ENCODE measurements around the gene SSTR4. TPM values are rescaled to one million over a fixed set of nuclear protein-coding genes. Genes with fewer than 3 reads are reported as not detected.

Gene SSTR4
- total and polyA plus RNA-seq, 8 donors, result 0.18 to 0.47 (median 0.26) TPM; not detected in 2

- intact Hi-C loops (cut with DNase I), result loop anchor here in 1 of 2 donors (10.0 kb wide), 1 partner anchor 353 kb away; no protein-coding TSS in a partner anchor
- peak; percentile 4 for ATAC-seq
- H3K4me3 ChIP-seq, result peak overlapping the region; percentile 51 to 53
- peaks cover 13 to 66% of the 10 kb centered on the region in 2 donors for H3K4me1 ChIP-seq
- H3K27me3 ChIP-seq, result peaks cover 12 to 57% of the 10 kb centered on the region in 2 donors
- peak overlapping the region; percentile 89 to 91 for H3K27ac ChIP-seq
- H3K9me3 ChIP-seq, result no peaks in the 10 kb centered on the region
- TF ChIP-seq, protein P1, sequence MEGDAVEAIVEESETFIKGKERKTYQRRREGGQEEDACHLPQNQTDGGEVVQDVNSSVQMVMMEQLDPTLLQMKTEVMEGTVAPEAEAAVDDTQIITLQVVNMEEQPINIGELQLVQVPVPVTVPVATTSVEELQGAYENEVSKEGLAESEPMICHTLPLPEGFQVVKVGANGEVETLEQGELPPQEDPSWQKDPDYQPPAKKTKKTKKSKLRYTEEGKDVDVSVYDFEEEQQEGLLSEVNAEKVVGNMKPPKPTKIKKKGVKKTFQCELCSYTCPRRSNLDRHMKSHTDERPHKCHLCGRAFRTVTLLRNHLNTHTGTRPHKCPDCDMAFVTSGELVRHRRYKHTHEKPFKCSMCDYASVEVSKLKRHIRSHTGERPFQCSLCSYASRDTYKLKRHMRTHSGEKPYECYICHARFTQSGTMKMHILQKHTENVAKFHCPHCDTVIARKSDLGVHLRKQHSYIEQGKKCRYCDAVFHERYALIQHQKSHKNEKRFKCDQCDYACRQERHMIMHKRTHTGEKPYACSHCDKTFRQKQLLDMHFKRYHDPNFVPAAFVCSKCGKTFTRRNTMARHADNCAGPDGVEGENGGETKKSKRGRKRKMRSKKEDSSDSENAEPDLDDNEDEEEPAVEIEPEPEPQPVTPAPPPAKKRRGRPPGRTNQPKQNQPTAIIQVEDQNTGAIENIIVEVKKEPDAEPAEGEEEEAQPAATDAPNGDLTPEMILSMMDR (IDR thresholded peaks at IDR 0.05), result no peak
- peak in 2 of 4 donors; percentile 61 to 89 for DNase-seq
- H3K36me3 ChIP-seq, result peaks cover 0 to 9% of the 10 kb centered on the region in 2 donors
Observed at GRCh38 chr20:23047738-23048214, 12.7 kb downstream of the SSTR4 start.

GRCh38 chr20:23048283-23049200, 13.4 kb downstream of the SSTR4 start:
- H3K4me1 ChIP-seq, result peaks cover 13 to 64% of the 10 kb centered on the region in 2 donors
- peak overlapping the region; percentile 89 to 91 for H3K27ac ChIP-seq

DNA sequence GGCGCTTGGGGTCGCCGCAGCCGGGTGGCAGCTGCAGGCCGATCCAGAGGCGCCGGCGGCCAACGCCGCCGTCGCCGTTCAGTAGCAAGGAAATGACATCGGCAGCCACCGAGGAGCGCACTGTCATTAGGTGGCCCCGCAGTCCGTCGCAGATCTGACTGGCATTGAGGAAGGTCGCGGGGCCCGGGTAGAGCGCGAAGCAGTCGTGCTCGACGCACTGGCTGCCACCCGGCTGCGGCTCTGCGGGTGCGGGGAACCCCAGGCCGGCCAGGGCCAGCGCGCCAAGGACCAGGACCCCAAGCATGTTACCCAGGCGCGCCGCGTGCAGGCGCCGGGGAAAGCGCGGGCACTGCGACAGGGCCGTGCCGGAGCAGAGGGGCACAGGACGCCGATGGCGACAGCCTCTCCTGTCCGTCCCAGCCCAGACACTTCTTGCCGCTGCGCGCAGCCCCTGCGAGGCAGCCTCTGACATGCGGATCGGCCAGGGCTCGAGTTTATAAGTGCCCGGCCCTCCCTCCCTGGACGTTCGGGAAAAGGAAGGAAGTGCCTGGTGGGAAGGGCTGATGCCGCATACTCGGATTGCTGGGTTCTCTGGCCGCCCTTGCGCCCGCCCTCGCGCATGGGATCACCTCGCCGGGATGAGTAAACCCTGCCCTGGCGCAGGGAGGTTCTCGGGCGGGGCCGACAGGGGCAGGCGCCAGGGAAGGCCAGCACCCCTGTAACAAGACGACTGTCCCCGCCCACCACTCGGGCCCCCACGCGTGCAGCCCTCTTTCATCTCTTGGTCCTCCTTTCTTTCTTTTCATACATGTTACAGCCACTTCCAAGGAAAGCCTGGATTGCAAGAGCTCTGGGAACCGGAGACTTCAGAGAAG, 14.3 kb downstream of the SSTR4 start, which contains the start of gene THBD:
Gene THBD (minus strand): TSS at position 472 of the 875 bp plus-strand sequence. CDS start 168 bp downstream, at position 304.
- H3K27ac ChIP-seq, result peak within 1 kb of the TSS; percentile 89 to 91
- DNase-seq (peak in 3 of 4 donors; percentile 64 to 96 (median 90)), ATAC-seq (peak; percentile 68)
- no peaks in the 10 kb centered on the region for H3K9me3 ChIP-seq
- TF ChIP-seq, protein P1 (IDR thresholded peaks at IDR 0.05), result no peak
- H3K27me3 ChIP-seq, result peaks cover 12 to 44% of the 10 kb centered on the region in 2 donors
- intact Hi-C loops (cut with DNase I), result loop anchor here in 1 of 2 donors (5.0 to 10.0 kb wide), 2 partner anchors 188 to 355 kb away; no protein-coding TSS in a partner anchor
- peaks cover 13 to 64% of the 10 kb centered on the region in 2 donors for H3K4me1 ChIP-seq
- peaks cover 0 to 9% of the 10 kb centered on the region in 2 donors for H3K36me3 ChIP-seq
- H3K4me3 ChIP-seq, result peak within 1 kb of the TSS; percentile 51 to 53

More at GRCh38 chr20:23048283-23049200, 13.4 kb downstream of the SSTR4 start:
- Histone ChIP-seq H3K36me3 (peaks cover 0 to 9% of the 10 kb centered on the region in 2 donors), H3K9me3 (no peaks in the 10 kb centered on the region), H3K27me3 (peaks cover 12 to 50% of the 10 kb centered on the region in 2 donors), H3K4me3 (peak overlapping the region; percentile 51 to 53)
- DNase-seq (peak in 2 of 4 donors; percentile 84 to 98), ATAC-seq (peak; percentile 55)
- intact Hi-C loops (cut with DNase I), result loop anchor here in 1 of 2 donors (10.0 kb wide), 1 partner anchor 354 kb away; no protein-coding TSS in a partner anchor
- TF ChIP-seq, protein P1 (IDR thresholded peaks at IDR 0.05), result peak; percentile 41 to 82

GRCh38 chr20:23050076-23050838, 15.1 kb downstream of the SSTR4 start:
- DNase-seq (peak in 2 of 4 donors; percentile 80 to 94), ATAC-seq (peak; percentile 58)
- peak overlapping the region; percentile 51 to 53 for H3K4me3 ChIP-seq
- H3K9me3 ChIP-seq, result no peaks in the 10 kb centered on the region
- H3K27me3 ChIP-seq, result peaks cover 12 to 44% of the 10 kb centered on the region in 2 donors
- H3K4me1 ChIP-seq, result peaks cover 13 to 61% of the 10 kb centered on the region in 2 donors
- peaks cover 0 to 9% of the 10 kb centered on the region in 2 donors for H3K36me3 ChIP-seq
- H3K27ac ChIP-seq, result peak overlapping the region; percentile 89 to 91
- intact Hi-C loops (cut with DNase I), result loop anchor here in 1 of 2 donors (5.0 kb wide), 1 partner anchor 187 kb away; no protein-coding TSS in a partner anchor
- TF ChIP-seq, protein P1 (IDR thresholded peaks at IDR 0.05), result no peak

Data from left lung (tissue), 10 donors.